VCaP (cell line): ENCODE data around the gene PKD2L1.
A peak's percentile ranks its signal among the peaks of the same experiment; 100 is the strongest.
"Not testable (repeated sequence)": the region's sequence is repeated elsewhere in the genome, so short reads cannot be mapped to it uniquely, and the experiment has no call there.

Source experiments
- H3K27ac ChIP-seq: fragments of 450-650 bp; 2 replicates; pipeline ENCODE4 v1.5.1; 2017
- CTCF ChIP-seq: fragments of 450-650 bp; conservative IDR thresholded peaks from 2 replicates; pipeline ENCODE4 v1.5.1; 2017; ENCODE audit warnings: mild to moderate bottlenecking, moderate library complexity

PKD2L1 gene

GRCh38 chr10:100330079-100330478 is at the start of gene PKD2L1:
Gene PKD2L1, minus strand, starts transcription at chr10:100330228. Its CDS starts 125 bp downstream, at chr10:100330103.
- H3K27ac ChIP-seq = no peak within 1 kb of the TSS
- TF ChIP-seq CTCF = no peak

DNA sequence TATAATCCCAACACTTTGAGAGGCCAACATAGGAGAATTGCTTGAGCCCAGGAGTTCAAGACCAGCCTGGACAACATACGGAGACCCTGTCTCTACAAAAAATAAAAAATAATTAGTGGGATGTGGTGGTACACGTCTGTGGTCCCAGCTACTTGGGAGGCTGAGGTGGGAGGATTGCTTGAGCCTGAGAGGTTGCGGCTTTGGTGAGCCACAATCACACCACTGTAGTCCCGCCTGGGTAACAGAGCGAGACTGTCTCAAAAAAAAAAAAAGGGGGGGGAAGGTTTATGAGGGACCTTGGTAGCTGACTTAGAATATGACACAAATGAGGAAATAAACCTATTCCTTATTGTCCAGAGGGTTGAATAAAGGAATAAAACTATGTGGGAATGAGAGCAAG is 47.8 kb upstream of the PKD2L1 start:
- no peak overlapping the region for H3K27ac ChIP-seq
- no peak for TF ChIP-seq CTCF

DNA sequence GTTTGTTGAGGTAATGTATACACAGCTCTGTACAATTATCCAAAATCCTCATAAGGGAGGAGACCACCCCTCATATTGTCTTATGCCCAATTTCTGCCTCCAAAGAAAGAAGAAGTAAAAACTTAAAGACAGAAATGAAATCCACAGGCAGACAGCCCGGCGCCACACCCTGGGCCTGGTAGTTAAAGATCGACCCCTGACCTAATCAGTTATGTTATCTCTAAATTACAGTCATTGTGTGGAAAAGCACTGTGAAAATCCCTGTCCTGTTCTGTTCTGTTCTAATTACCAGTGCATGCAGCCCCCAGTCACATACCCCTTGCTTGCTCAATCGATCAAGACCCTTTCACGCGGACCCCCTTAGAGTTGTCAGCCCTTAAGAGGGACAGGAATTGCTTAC is 46.6 kb upstream of the PKD2L1 start:
- not testable (repeated sequence) for H3K27ac ChIP-seq

DNA sequence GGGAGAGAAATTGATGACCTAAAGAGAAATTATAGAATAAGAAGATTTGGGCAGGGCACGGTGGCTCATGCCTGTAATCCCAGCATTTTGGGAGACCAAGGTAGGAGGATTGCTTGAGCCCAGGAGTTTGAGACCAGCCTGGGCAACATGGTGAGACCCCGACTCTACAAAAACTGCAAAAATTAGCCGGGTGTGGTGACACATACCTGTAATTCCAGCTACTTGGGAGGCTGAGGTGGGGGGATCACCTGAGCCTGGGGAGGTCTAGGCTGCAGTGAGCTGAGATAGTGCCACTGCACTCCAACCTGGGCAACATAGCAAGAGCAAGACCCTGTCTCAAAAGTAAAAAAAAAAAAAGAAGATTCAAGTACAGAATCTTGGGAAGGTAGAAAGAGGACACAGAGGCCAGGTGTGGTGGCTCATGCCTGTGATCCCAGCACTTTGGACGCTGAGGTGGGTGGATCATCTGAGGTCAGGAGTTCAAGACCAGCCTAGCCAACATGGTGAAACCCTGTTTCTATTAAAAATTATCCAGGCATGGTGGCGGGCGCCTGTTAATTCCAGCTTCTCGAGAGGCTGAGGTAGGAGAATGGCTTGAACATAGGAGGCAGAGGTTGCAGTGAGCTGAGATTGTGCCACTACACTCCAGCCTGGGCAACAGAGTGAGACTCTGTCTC is 44.8 kb upstream of the PKD2L1 start:
- peak overlapping the region; percentile 99 for H3K27ac ChIP-seq

- TF ChIP-seq CTCF = no peak
- peak overlapping the region; percentile 99 for H3K27ac ChIP-seq
Observed at GRCh38 chr10:100374200-100374655, 44.2 kb upstream of the PKD2L1 start.

GRCh38 chr10:100373298-100374199 is 43.5 kb upstream of the PKD2L1 start:
- H3K27ac ChIP-seq = peak overlapping the region; percentile 99
- no peak for TF ChIP-seq CTCF

GRCh38 chr10:100372415-100373297 is 42.6 kb upstream of the PKD2L1 start:
- H3K27ac ChIP-seq = peak overlapping the region; percentile 99
- no peak for TF ChIP-seq CTCF

- TF ChIP-seq CTCF = no peak
Observed at GRCh38 chr10:100371482-100372027, 41.5 kb upstream of the PKD2L1 start.

More at GRCh38 chr10:100371482-100372027, 41.5 kb upstream of the PKD2L1 start:
- peak overlapping the region; percentile 10; the same call in 1 of the 2 replicates for H3K27ac ChIP-seq
